ENCODE results near the gene DYDC1. TPM values are rescaled to one million over a fixed set of nuclear protein-coding genes. Genes with fewer than 3 reads are reported as not detected.
A peak's percentile ranks its signal among the peaks of the same experiment; 100 is the strongest.

The DYDC1 gene
- total and polyA plus RNA-seq, 2 of the 13 experiments (the other 11 are each of a cell fraction or from before 2014, with no cell fraction given): not detected

- 2% methylated on average over 6 of the region's 6 CpGs for WGBS (ENCODE audit: low lambda C conversion rate)
- CTCF ChIA-PET (ENCODE audit: low intra/inter-chr PET ratio, low total read pairs): no interaction called here
- peak; percentile 83 for TF ChIP-seq CEBPB (IDR thresholded peaks at IDR 0.05; ENCODE audit: borderline replicate concordance, low read depth, low read length)
- TF ChIP-seq ZNF30 (CRISPR knock-in tag; IDR thresholded peaks at IDR 0.05): no peak
- peak; percentile 66; the same call in 1 of the 2 replicates for TF ChIP-seq CEBPG (CRISPR knock-in tag; IDR thresholded peaks at IDR 0.05)
- no peak for TF ChIP-seq HNRNPL (IDR thresholded peaks at IDR 0.05; ENCODE audit: low read depth, low read length)
- TF ChIP-seq FOXP1 (IDR thresholded peaks at IDR 0.05): no peak
- TF ChIP-seq FOXP1 (CRISPR knock-in tag; IDR thresholded peaks at IDR 0.05): 0 out of 2 replicates have a peak, but pooled peaks have one; percentile 16
- TF ChIP-seq ZNF770 (CRISPR knock-in tag; IDR thresholded peaks at IDR 0.05): peak; percentile 66
- no peak for TF ChIP-seq ZNF792 (CRISPR knock-in tag; IDR thresholded peaks at IDR 0.05)
- TF ChIP-seq ZNF580 (CRISPR knock-in tag; IDR thresholded peaks at IDR 0.05; ENCODE audit: borderline replicate concordance, low read depth): no peak
- 0 out of 2 replicates have a peak, but pooled peaks have one; percentile 18 for TF ChIP-seq GATAD2A (CRISPR knock-in tag; IDR thresholded peaks at IDR 0.05)
- no peak for TF ChIP-seq ZNF83 (CRISPR knock-in tag; IDR thresholded peaks at IDR 0.05; ENCODE audit: borderline replicate concordance)
- peak; percentile 49; the same call in 1 of the 2 replicates for TF ChIP-seq ZNF121 (CRISPR knock-in tag; IDR thresholded peaks at IDR 0.05)
- TF ChIP-seq GTF2F1 (IDR thresholded peaks at IDR 0.05; ENCODE audit: low read length): no peak
- TF ChIP-seq E2F2 (CRISPR knock-in tag; IDR thresholded peaks at IDR 0.05; ENCODE audit: borderline replicate concordance): no peak
- no peak for TF ChIP-seq ZNF576 (CRISPR knock-in tag; IDR thresholded peaks at IDR 0.05)
Measured at GRCh38 chr10:80392250-80392649, 35.7 kb upstream of the DYDC1 start.

More at GRCh38 chr10:80392250-80392649, 35.7 kb upstream of the DYDC1 start:
- no TSS peak for BruUV-seq (replicated peaks)
- DNase-seq (ENCODE audit: low spot score): no peak
- H3K27ac ChIP-seq (ENCODE audit: extremely low read length, insufficient read depth, low read length): no peak overlapping the region
- in situ Hi-C loops (cut with HindIII; ENCODE audit: extremely low pct_ligation_motif_present, low pct_unique_long_range_greater_than_20kb): no loop called here
- intact Hi-C loops (cut with micrococcal nuclease; ENCODE audit: unreplicated experiment): no loop called here
- H4K20me1 ChIP-seq (ENCODE audit: insufficient read depth, low read length): no peaks in the 10 kb centered on the region
- POLR2A ChIA-PET: interaction anchor here (1.3 to 2.6 kb wide), 2 partner anchors 14 to 15 kb away, joined by 3 to 26 read pairs; partner anchors contain the start of gene PRXL2A
- H2AFZ ChIP-seq (ENCODE audit: low read length): no peak overlapping the region
- H3K9ac ChIP-seq (ENCODE audit: insufficient read depth, low read depth, low read length): 0 out of 2 replicates have a peak overlapping the region, but pooled peaks have one; percentile 29
- no peaks in the 10 kb centered on the region for H3K36me3 ChIP-seq (replicated peaks in 1 of 2; ENCODE audit: control insufficient read depth in 1 of 2, insufficient read depth in 2 of 2, low read length in 2 of 2)
- no peaks in the 10 kb centered on the region for H3K9me3 ChIP-seq (ENCODE audit: low read length)
- H3K27me3 ChIP-seq (ENCODE audit: control insufficient read depth in 1 of 2, insufficient read depth in 2 of 2, low read length in 2 of 2): peaks cover 2 to 5% of the 10 kb centered on the region in 2 experiments; a peak in 2 of 5 replicates
- no peaks in the 10 kb centered on the region for H3K79me2 ChIP-seq (ENCODE audit: insufficient read depth, low read length)
- peak overlapping the region in 1 of 3 experiments; percentile 30; a peak in 3 of 6 replicates for H3K4me3 ChIP-seq (replicated peaks in 1 of 3; ENCODE audit: insufficient read depth in 1 of 3, low read depth in 2 of 3, low read length in 3 of 3)
- H3K4me1 ChIP-seq (ENCODE audit: insufficient read depth, low read length): peaks cover 33% of the 10 kb centered on the region
- H3K4me2 ChIP-seq (ENCODE audit: low read depth, low read length): peak overlapping the region; percentile 72
- FAIRE-seq: peak; percentile 56
- peak; percentile 13 for ATAC-seq

All from HepG2 (cell line).